Stimulated activated CD8-positive, alpha-beta memory T cell treated with anti-CD3 and anti-CD28 coated beads, Interleukin-15, amount 100 ng/mL, for 4 hours (primary cell): ENCODE results near the gene ADAMTSL2.
"Not testable (repeated sequence)": the region's sequence is repeated elsewhere in the genome, so short reads cannot be mapped to it uniquely, and the experiment has no call there.

Source experiments
- DNase-seq, 2 donors: peaks; one replicate each; pipeline ENCODE4 v3.0.0-alpha.2; 2020; ENCODE audit warnings: low read depth in 2 of 2

ADAMTSL2 gene

GRCh38 chr9:133558191-133559126 is 24.0 kb downstream of the ADAMTSL2 start:
- DNase-seq, result no peak

DNA sequence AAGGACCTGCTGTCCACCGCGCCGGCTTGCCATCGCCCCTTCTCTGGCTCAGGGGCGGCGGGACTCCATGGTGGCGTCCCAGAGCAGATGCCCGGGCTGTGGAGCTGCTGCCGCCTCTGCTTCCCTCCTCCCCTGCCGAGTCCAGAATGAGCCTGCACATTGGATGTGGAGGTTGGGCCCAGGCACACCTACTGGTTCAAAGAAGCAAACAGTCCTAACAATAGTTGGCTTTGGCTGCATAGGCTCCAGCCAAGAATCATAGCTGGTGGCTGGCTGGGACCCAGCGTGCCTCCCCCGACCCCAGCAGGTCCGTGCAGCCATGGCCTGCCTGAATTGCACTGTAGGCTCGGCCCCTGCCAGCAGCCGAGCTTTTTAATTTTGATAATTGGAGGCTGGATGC is 25.8 kb downstream of the ADAMTSL2 start:
- no peak for DNase-seq

DNA sequence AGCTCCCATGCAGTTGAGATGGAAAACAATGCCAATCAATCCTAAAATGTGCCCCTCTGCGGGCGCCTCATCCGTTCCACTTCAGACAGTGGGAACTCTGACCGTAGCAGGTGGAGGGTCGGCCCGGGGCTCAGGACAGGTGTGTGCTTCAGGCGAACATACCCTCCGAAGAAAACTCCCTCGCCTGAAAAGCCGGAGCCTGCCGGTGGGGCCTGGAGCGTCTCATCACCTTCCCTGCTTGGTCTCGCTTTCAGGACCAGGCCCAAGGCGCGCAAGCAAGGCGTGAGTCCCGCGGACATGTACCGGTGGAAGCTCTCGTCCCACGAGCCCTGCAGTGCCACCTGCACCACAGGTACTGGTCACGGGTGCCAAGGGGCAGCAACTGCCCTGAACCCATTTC is 26.4 kb downstream of the ADAMTSL2 start:
- no peak for DNase-seq

DNA sequence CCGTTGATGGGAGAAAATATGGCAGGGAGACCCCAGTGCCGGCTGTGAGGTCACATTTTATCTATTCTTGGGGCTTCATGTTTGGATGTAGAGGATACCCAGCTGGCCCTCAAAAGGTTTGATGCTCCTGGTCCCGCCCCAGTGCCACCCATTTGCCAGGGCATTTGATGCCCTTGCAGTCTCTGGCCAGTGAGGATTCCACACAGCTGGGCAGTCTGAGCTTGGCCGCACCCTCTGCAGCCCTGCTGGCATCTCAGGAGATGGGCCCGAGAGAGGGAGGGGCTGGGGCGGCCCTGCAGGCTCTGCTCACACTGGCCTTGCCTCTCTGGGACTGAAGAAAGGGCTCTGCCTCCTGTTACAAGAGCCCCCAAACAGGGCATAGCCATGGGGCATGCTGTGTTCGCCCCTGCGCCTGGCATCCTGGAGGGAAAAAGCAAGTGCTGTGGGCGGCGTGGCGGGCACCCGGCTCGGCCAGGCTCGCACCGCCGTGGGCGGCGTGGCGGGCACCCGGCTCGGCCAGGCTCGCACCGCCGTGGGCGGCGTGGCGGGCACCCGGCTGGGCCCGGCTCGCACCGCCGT is 27.6 kb downstream of the ADAMTSL2 start:
- DNase-seq, result no peak

DNA sequence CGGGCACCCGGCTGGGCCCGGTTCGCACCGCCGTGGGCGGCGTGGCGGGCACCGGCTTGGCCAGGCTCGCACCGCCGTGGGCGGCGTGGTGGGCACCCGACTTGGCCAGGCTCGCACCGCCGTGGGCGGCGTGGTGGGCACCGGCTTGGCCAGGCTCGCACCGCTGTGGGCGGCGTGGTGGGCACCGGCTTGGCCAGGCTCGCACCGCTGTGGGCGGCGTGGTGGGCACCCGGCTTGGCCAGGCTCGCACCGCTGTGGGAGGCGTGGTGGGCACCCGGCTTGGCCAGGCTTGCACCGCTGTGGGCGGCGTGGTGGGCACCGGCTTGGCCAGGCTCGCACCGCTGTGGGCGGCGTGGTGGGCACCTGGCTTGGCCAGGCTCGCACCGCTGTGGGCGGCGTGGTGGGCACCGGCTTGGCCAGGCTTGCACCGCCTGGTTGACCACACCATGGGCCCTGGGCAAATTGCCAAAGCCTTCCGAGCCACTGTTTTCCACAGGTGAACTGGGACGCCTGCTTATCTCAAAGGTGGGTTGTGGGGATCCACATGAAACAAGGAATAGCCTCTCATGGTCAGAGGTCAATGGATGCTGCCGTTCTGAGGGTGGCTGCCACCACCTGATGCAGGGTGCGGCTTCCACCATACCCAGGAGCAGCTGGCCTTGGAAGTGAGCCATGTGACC is 28.2 kb downstream of the ADAMTSL2 start:
- no peak for DNase-seq

GRCh38 chr9:133563291-133563796 is 28.8 kb downstream of the ADAMTSL2 start:
- no peak for DNase-seq

DNA sequence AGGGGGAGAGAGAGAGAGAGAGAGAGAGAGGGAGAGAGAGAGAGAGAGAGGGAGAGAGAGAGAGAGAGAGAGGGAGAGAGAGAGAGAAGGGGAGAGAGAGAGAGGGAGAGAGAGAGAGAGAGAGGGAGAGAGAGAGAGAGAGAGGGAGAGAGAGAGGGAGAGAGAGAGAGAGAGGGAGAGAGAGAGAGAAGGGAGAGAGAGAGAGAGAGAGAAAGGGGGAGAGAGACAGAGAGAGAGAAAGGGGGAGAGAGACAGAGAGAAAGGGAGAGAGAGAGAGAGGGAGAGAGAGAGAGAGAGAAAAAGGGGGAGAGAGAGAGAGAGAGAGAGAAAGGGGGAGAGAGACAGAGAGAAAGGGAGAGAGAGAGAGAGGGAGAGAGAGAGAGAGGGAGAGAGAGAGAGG is 29.3 kb downstream of the ADAMTSL2 start:
- DNase-seq, result not testable (repeated sequence)

GRCh38 chr9:133564451-133565116 is 30.1 kb downstream of the ADAMTSL2 start:
- no peak for DNase-seq

GRCh38 chr9:133566382-133566781 is 31.9 kb downstream of the ADAMTSL2 start:
- DNase-seq, result no peak

- DNase-seq, result no peak
These were observed 32.3 kb downstream of the ADAMTSL2 start for GRCh38 chr9:133566817-133567216.

GRCh38 chr9:133568186-133568585 is 33.7 kb downstream of the ADAMTSL2 start:
- no peak for DNase-seq

- DNase-seq, result no peak
These were observed 34.7 kb downstream of the ADAMTSL2 start for GRCh38 chr9:133569121-133569785.

DNA sequence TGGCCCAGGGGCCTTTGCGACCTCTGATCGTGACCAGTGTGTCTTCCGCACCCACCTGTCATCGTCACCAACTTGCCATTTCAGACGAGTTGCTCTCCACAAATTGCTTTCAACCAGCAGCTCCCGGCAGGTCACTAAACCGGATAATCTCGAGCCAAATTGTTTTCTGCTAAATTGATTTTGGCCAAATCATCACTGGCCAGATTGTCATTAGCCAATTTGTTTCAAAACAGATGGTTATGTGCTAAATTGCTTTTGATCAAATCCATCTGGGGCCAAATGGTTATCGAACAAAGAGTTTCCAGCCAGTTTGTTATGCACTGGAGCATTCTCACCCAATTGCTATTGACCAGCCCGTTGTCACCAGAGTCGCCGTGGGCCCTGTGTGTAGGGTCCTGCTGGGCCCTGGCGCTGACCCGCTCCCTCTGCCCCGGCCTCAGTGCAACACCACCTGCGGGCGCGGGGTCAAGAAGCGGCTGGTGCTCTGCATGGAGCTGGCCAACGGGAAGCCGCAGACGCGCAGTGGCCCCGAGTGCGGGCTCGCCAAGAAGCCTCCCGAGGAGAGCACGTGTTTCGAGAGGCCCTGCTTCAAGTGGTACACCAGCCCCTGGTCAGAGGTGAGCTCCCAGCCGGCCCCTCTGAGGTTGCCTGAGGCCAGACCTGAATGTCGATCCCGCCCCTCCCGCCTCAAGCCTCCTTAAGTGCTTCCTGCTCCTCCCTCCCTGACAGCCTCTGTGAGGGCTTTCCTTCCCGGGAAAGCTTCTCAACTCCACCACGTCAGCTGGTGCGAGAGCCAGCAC is 35.6 kb downstream of the ADAMTSL2 start:
- no peak for DNase-seq

DNA sequence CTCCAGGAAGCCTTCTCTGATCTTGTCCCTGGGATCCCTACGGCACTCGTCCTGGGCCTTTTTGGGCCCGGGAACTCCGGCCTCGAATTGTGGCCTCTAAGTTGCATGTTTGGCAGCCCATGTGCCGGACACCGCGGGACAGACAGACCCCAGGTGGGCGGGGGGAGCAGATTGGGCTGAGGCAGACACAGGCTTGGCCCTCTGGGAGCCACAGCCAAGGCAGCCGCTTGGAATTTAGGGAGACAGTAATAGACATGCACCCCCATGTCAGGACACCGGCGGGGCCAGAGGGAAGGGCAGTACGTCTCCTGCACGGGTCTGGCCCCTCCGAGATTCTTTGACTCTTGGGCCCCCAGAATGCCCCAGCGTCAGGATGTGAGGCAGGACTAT is 36.2 kb downstream of the ADAMTSL2 start:
- no peak for DNase-seq

GRCh38 chr9:133571391-133571890 is 36.9 kb downstream of the ADAMTSL2 start:
- no peak for DNase-seq

GRCh38 chr9:133571896-133572595 is 37.5 kb downstream of the ADAMTSL2 start:
- DNase-seq, result no peak

- DNase-seq, result no peak
These were observed 38.4 kb downstream of the ADAMTSL2 start for GRCh38 chr9:133572821-133573361.

DNA sequence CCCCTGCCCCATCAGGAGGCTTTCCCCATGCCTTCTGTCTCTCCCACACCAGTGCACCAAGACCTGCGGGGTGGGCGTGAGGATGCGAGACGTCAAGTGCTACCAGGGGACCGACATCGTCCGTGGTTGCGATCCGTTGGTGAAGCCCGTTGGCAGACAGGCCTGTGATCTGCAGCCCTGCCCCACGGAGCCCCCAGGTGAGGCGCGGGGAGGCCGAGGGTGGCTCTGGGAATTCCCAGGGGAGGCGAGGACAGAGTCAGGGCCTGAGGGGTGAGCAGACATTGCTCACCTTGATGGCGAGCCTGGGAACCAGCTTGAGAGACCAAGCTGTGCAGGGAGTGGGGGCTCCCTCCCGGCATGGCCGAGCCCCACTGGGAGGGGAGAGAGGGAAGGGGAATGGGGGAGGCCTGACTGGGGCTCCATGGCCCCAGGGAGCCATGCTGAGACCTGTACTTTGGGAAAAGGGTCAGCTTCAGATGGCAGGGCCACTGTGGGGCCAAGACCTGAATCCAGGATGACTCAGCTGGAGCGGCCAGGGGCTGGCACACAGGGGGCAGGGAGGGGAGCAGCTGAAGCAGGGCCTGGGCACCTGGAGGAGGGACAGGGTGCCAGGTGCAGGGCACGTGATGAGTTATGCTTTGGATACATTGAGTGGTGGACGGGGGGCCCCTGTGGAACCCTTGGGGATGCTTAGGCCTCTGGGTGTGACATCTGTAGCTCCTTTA is 39.4 kb downstream of the ADAMTSL2 start:
- DNase-seq, result no peak

- no peak for DNase-seq
These were observed 40.3 kb downstream of the ADAMTSL2 start for GRCh38 chr9:133574771-133575170.
